Upper lobe of right lung (tissue), 1 donor: ENCODE measurements around the gene SLCO2B1. TPM values are rescaled to one million over a fixed set of nuclear protein-coding genes. Genes with fewer than 3 reads are reported as not detected.
A peak's percentile ranks its signal among the peaks of the same experiment; 100 is the strongest.

ENCODE experiments used
- ATAC-seq: fragments of 200-7000 bp; cut with Tn5 transposase; one replicate; pipeline ENCODE4 v1.9.1; 2020; ENCODE audit warnings: mild to moderate bottlenecking, moderate library complexity
- DNase-seq: peaks from one replicate; pipeline ENCODE4 v3.0.0-alpha.2; 2020
- H3K27ac ChIP-seq: fragments of 200-600 bp; one replicate; pipeline ENCODE4 v1.8.0; 2022
- H3K27me3 ChIP-seq: fragments of 200-600 bp; one replicate; pipeline ENCODE4 v1.8.0; 2022; ENCODE audit warnings: mild to moderate bottlenecking
- H3K36me3 ChIP-seq: fragments of 200-600 bp; one replicate; pipeline ENCODE4 v1.8.0; 2022
- H3K4me1 ChIP-seq: fragments of 200-600 bp; one replicate; pipeline ENCODE4 v1.8.0; 2022
- H3K4me3 ChIP-seq: fragments of 200-600 bp; one replicate; pipeline ENCODE4 v1.8.0; 2022; ENCODE audit warnings: mild to moderate bottlenecking
- H3K9me3 ChIP-seq: fragments of 200-600 bp; one replicate; pipeline ENCODE4 v1.8.0; 2022
- CTCF ChIP-seq: fragments of 200-600 bp; IDR thresholded peaks from one replicate; pipeline ENCODE4 v1.8.0; 2022; ENCODE audit warnings: antibody characterized with exemption
- intact Hi-C: fragments of 100-400 bp; cut with DNase I; formaldehyde crosslinking; loops from one replicate; pipeline ENCODE4 v1.11.0; 2022
- total RNA-seq: library from RNA; stranded (reverse); fragmentation: NEBNext Ultra II Directional; extraction: Animal tissue kit (Norgen Biotek cat#: 25700); gene quantifications from one replicate; pipeline ENCODE4 v1.2.1, GENCODE V29; 2021
- donor health status: DM: no; HTN: yes; CAD: no; lungs with severe emphysema.

SLCO2B1 gene
- total RNA-seq, 1 donor from 2014 or later: 204 TPM

- H3K4me1 ChIP-seq: peaks cover 5% of the 10 kb centered on the region
- no peaks in the 10 kb centered on the region for H3K36me3 ChIP-seq
- H3K27me3 ChIP-seq: peaks cover 38% of the 10 kb centered on the region
- no peak overlapping the region for H3K27ac ChIP-seq
- ATAC-seq (no peak), DNase-seq (no peak)
- intact Hi-C loops: no loop called here
- H3K4me3 ChIP-seq: no peak overlapping the region
- H3K9me3 ChIP-seq: no peaks in the 10 kb centered on the region
- TF ChIP-seq CTCF: no peak
Observed at GRCh38 chr11:75244052-75244814, 93.3 kb downstream of the SLCO2B1 start.

- Histone ChIP-seq H3K4me3 (no peak overlapping the region), H3K9me3 (no peaks in the 10 kb centered on the region), H3K27me3 (peaks cover 25% of the 10 kb centered on the region), H3K27ac (no peak overlapping the region), H3K36me3 (no peaks in the 10 kb centered on the region), H3K4me1 (peaks cover 2% of the 10 kb centered on the region)
- ATAC-seq (no peak), DNase-seq (peak; percentile 52)
- TF ChIP-seq CTCF: no peak
- intact Hi-C loops: loop anchor here (5.0 kb wide), 1 partner anchor 313 kb away; no protein-coding TSS in a partner anchor
Observed at GRCh38 chr11:75245356-75246005, 94.6 kb downstream of the SLCO2B1 start.

GRCh38 chr11:75246006-75246670 lies 95.2 kb downstream of the SLCO2B1 start:
- TF ChIP-seq CTCF: no peak
- Histone ChIP-seq H3K4me3 (no peak overlapping the region), H3K4me1 (no peaks in the 10 kb centered on the region), H3K27ac (no peak overlapping the region), H3K9me3 (no peaks in the 10 kb centered on the region), H3K36me3 (no peaks in the 10 kb centered on the region), H3K27me3 (peaks cover 20% of the 10 kb centered on the region)
- DNase-seq: peak; percentile 42
- intact Hi-C loops: loop anchor here (5.0 kb wide), 1 partner anchor 314 kb away; no protein-coding TSS in a partner anchor
- no peak for ATAC-seq

GRCh38 chr11:75246671-75247350 lies 95.9 kb downstream of the SLCO2B1 start:
- intact Hi-C loops: loop anchor here (5.0 kb wide), 1 partner anchor 315 kb away; no protein-coding TSS in a partner anchor
- no peak for ATAC-seq
- DNase-seq: peak; percentile 56

More at GRCh38 chr11:75246671-75247350, 95.9 kb downstream of the SLCO2B1 start:
- no peaks in the 10 kb centered on the region for H3K4me1 ChIP-seq
- H3K27me3 ChIP-seq: peaks cover 20% of the 10 kb centered on the region
- H3K36me3 ChIP-seq: no peaks in the 10 kb centered on the region
- no peaks in the 10 kb centered on the region for H3K9me3 ChIP-seq
- H3K4me3 ChIP-seq: no peak overlapping the region
- no peak for TF ChIP-seq CTCF
- no peak overlapping the region for H3K27ac ChIP-seq
